Choroid plexus epithelial cell (primary cell): ENCODE measurements around the gene HMX1.

Source experiments
- DNase-seq: peaks from one replicate; pipeline ENCODE4 v3.0.0-alpha.2; 2010; ENCODE audit warnings: low read depth
- H3K4me3 ChIP-seq: 2 replicates; pipeline ENCODE4 v1.5.1; 2011; ENCODE audit warnings: low read depth, mild to moderate bottlenecking, control low read depth, low read length, moderate library complexity
- CTCF ChIP-seq: conservative IDR thresholded peaks from 2 replicates; pipeline ENCODE4 v1.5.1; 2011; ENCODE audit warnings: low read depth, mild to moderate bottlenecking, control low read depth, inconsistent platforms, low read length, moderate library complexity

The HMX1 gene

DNA sequence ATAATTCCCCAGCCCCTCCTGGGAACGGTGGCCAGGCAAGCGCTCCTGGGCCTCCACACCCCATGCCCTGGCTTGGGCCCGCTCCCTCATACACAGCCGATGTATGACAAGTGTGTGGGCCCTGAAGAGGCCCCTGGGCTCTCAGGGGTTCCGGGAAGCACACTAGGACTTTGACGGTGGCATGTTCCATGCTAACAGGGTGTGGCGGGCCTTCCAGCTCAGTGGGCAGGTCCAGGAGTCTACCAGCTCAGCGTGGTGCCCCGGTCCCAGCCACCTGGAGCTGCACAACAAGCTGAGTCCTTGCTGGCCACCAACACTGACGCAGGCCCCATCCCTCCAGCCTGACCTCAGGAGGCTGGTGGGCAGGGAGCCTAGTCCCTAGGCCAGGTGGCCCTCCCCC lies 24.4 kb upstream of the HMX1 start:
- no peak for TF ChIP-seq CTCF
- H3K4me3 ChIP-seq = no peak overlapping the region
- DNase-seq = no peak

- H3K4me3 ChIP-seq = no peak overlapping the region
- TF ChIP-seq CTCF = no peak
- DNase-seq = no peak
Observed at GRCh38 chr4:8895295-8895694, 23.7 kb upstream of the HMX1 start.

DNA sequence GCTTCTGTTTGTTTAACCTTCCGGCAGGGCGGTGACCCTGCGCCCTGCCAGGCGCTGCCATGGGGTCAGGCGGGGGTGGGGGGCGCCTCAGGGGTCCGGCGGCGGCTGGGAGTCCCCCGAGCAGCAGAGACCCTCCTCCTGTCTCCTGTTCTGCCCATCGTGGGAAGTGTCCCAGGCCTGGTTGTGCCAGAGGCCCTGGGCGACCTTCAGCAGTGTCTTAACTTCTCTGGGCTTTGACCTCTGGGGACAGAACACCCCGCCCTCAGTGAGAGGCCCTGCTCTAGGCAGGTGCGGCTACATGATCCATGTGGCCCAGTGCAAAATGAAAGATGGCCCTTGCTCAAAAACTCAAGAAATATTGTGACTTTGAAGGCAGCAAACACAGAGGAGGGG lies 22.8 kb upstream of the HMX1 start:
- no peak overlapping the region for H3K4me3 ChIP-seq
- no peak for TF ChIP-seq CTCF
- no peak for DNase-seq

DNA sequence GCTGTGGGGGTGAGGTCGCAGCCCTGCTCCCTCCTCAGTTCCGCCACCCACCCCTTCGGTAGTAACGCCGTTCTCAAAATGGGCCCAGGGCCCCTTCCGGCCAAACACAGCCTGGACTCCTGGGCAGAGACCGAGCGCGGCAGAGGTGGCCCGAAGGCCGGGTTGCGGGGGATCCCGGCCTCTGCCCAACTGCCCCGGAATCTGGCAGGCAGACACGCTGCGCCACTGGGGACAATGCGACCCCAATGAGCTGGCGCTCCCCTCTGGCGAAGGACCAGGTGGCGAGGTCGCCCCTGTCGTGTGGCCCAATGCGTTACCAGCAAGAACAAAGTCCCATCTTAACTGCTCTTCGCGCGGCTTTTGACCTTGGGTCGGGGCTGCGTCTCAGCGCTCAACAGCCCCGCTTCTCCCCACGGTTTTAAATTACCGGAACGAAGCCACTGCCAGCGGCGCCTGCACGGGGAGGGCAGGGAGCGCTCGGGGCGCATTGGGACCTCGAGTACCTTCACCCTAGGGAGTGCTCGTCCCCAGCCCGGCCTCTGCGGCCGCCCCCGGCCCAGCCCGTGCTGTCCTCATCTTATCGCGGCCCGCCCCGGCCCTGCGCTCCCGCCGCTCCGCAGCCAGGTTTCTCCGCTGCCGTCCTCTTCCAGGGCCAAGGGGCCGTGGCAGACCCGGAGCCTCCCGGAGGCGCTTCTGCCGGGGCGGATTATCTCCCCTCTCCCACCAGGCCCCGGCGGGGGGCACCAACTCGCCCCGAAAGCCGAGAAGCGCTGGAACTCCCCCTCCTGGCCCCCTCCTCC lies 22.2 kb upstream of the HMX1 start:
- H3K4me3 ChIP-seq = no peak overlapping the region
- no peak for DNase-seq
- no peak for TF ChIP-seq CTCF

- no peak for TF ChIP-seq CTCF
- DNase-seq = no peak
- H3K4me3 ChIP-seq = no peak overlapping the region
Observed at GRCh38 chr4:8893227-8893623, 21.6 kb upstream of the HMX1 start.

- TF ChIP-seq CTCF = no peak
- H3K4me3 ChIP-seq = no peak overlapping the region
- peak; percentile 6 for DNase-seq
Observed at GRCh38 chr4:8892556-8893226, 21.1 kb upstream of the HMX1 start.
